RWPE2 (cell line): Measurements from ENCODE around the gene FAM222A.
A peak's percentile ranks its signal among the peaks of the same experiment; 100 is the strongest.

Experiments used
- ATAC-seq: fragments of 200-7000 bp; cut with Tn5 transposase; 3 replicates; pipeline ENCODE4 v1.9.1; 2021; ENCODE audit warnings: low read depth
- DNase-seq: peaks from one replicate; pipeline ENCODE4 v3.0.0-alpha.2; 2020; ENCODE audit warnings: low spot score
- H3K27ac ChIP-seq: fragments of 450-650 bp; 2 replicates; pipeline ENCODE4 v1.5.1; 2017; ENCODE audit warnings: mild to moderate bottlenecking; ENCODE audit not compliant: poor library complexity, severe bottlenecking
- H3K27me3 ChIP-seq: fragments of 250-450 bp; sonication (Bioruptor Pico); 2 replicates; pipeline ENCODE4 v1.5.1; 2021; ENCODE audit warnings: mild to moderate bottlenecking, moderate library complexity; ENCODE audit not compliant: insufficient read depth, poor library complexity, severe bottlenecking
- H3K36me3 ChIP-seq: fragments of 250-450 bp; sonication (Bioruptor Pico); 2 replicates; pipeline ENCODE4 v1.5.1; 2020; ENCODE audit warnings: low read depth, mild to moderate bottlenecking, moderate library complexity
- H3K4me1 ChIP-seq: fragments of 250-450 bp; sonication (Bioruptor Pico); 2 replicates; pipeline ENCODE4 v1.5.1; 2021; ENCODE audit warnings: mild to moderate bottlenecking, moderate library complexity; ENCODE audit not compliant: insufficient read depth, poor library complexity, severe bottlenecking
- H3K4me3 ChIP-seq: fragments of 250-450 bp; sonication (Bioruptor Pico); 2 replicates; pipeline ENCODE4 v1.5.1; 2021; ENCODE audit warnings: mild to moderate bottlenecking, moderate library complexity; ENCODE audit not compliant: severe bottlenecking
- H3K9me3 ChIP-seq: fragments of 250-450 bp; sonication (Bioruptor Pico); 2 replicates; pipeline ENCODE4 v1.5.1; 2021; ENCODE audit warnings: mild to moderate bottlenecking, moderate library complexity; ENCODE audit not compliant: severe bottlenecking
- TF ChIP-seq, protein P1 (sequence below): fragments of 450-650 bp; IDR thresholded peaks from one replicate; pipeline ENCODE4 v1.5.1; 2017; ENCODE audit warnings: mild to moderate bottlenecking, moderate library complexity; ENCODE audit not compliant: poor library complexity, severe bottlenecking

The FAM222A gene

DNA sequence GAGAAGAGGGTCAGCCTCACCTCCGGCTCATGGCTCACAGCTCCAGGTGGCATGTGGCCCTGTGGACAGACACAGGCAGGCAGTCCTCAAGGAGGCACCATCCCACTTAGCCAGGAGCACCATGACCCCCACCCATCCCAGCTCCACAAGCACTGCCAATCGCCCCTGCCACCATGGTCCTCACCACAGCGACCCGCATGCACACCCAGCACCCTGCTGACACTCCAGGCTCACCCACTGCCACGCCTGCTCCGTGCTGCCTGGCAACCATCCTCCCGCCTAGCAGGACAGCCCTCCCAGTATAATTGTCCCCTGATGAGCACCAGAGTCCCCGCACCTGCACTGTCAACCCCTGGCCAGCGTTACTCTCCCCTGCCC, 68.7 kb downstream of the FAM222A start:
- Histone ChIP-seq H3K9me3 (no peaks in the 10 kb centered on the region), H3K4me3 (no peak overlapping the region), H3K27me3 (no peaks in the 10 kb centered on the region), H3K4me1 (peaks cover 3% of the 10 kb centered on the region), H3K36me3 (no peaks in the 10 kb centered on the region), H3K27ac (no peak overlapping the region)
- ATAC-seq (0 out of 3 replicates have a peak, but pooled peaks have one; percentile 23), DNase-seq (peak; percentile 43)
- TF ChIP-seq, protein P1, sequence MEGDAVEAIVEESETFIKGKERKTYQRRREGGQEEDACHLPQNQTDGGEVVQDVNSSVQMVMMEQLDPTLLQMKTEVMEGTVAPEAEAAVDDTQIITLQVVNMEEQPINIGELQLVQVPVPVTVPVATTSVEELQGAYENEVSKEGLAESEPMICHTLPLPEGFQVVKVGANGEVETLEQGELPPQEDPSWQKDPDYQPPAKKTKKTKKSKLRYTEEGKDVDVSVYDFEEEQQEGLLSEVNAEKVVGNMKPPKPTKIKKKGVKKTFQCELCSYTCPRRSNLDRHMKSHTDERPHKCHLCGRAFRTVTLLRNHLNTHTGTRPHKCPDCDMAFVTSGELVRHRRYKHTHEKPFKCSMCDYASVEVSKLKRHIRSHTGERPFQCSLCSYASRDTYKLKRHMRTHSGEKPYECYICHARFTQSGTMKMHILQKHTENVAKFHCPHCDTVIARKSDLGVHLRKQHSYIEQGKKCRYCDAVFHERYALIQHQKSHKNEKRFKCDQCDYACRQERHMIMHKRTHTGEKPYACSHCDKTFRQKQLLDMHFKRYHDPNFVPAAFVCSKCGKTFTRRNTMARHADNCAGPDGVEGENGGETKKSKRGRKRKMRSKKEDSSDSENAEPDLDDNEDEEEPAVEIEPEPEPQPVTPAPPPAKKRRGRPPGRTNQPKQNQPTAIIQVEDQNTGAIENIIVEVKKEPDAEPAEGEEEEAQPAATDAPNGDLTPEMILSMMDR: no peak

DNA sequence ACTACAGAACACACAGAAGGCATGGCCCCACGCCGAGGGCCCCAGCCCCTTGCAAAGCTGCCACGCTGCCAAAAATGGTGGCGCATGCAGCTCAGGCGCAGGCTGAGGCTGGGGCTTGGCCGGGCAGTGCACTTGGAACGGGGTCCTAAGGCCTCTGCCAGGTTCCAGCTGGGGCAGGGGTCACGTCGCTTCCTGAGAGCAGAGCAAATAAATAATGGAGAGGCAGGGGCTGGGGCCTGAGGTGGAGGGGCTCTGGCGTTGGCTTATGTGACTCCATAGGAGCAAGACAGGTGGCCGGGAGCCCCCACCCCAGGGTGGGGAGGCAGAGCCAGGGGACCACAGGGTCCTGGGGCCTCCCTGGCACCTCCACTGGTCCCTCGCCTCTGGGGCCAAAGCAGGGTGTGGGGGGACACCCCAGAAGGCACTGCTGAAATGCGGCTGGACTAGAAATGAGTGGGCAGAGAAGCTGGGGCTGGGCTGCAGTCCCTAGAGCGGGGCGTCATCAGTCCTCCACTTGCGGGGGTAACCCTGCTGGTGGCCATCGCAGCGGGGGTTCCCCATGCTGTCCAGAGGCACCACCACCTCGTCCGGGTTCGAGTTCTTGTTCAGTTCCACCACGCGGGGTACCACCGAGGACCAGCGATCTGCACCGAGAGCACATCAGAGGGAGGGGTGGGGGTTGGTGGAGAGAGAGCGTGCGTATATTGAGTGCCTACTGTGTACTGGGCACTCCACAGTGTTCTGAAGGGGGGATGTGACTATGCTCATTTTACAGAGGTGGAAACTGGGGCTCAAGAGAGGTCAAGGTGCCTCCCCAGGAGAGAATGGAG, 69.7 kb downstream of the FAM222A start:
- TF ChIP-seq, protein P1: no peak
- Histone ChIP-seq H3K9me3 (no peaks in the 10 kb centered on the region), H3K27ac (no peak overlapping the region), H3K27me3 (no peaks in the 10 kb centered on the region), H3K36me3 (no peaks in the 10 kb centered on the region), H3K4me1 (no peaks in the 10 kb centered on the region), H3K4me3 (no peak overlapping the region)
- ATAC-seq: no peak
- DNase-seq: peak; percentile 57

DNA sequence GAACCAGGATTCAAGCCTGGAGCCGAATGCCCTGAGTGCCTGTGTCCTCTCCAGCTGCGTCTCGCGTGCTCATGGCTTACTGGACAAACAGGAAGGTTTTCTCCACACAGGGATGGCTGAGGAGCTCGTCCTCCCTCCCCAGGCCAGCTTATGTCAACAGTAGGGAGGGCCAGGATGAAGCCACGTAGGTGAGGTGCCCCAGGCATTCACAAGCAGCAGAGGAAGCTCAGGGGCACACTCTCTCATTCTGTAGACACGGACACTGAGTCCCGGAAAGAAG, 70.3 kb downstream of the FAM222A start:
- ATAC-seq: no peak
- H3K27ac ChIP-seq: no peak overlapping the region

DNA sequence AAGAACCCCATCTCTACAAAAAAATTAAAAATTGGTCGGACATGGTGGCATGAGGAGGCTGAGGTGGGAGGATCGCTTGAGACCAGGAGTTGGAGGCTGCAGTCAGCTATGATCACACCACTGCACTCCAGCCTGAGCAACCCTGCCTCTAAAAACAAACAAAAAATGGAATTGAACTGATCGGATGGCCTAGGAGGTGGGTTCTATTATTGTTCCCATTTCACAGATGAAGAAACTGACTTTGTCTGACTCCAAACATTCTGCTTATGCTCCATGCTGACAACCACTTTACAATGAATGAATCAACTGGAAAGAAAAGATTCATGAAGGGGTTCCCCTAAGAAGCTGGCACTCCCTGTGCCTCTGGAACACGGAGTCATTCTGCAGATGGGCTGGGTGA, 72.2 kb downstream of the FAM222A start:
- no peak for DNase-seq

More for the DNA sequence above, 70.3 kb downstream of the FAM222A start:
- Histone ChIP-seq H3K4me1 (no peaks in the 10 kb centered on the region), H3K4me3 (no peak overlapping the region), H3K9me3 (no peaks in the 10 kb centered on the region), H3K36me3 (no peaks in the 10 kb centered on the region), H3K27me3 (no peaks in the 10 kb centered on the region)
- TF ChIP-seq, protein P1: no peak
- DNase-seq: no peak

DNA sequence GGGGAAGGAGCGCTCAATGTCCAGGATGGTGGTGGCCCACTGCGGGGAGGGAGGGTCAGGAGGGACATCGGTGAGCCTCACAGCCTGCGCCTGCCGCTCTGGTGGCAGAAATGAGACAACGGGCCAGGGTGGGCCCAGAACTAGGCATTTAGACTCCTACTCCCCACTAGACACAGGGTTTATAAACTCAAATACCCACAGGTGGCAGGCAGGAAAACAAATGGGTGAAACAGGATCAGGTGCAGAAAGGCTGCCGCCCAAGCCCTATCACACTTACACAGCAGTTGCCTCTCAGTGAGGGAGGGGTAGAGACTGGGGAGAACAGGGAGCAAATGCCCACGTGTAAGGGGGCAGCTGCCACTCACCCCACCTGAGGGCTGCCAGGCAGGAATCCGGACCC, 73.2 kb downstream of the FAM222A start:
- ATAC-seq (no peak), DNase-seq (no peak)
- H3K36me3 ChIP-seq: no peaks in the 10 kb centered on the region
- H3K9me3 ChIP-seq: no peaks in the 10 kb centered on the region
- no peak overlapping the region for H3K4me3 ChIP-seq
- no peaks in the 10 kb centered on the region for H3K4me1 ChIP-seq
- TF ChIP-seq, protein P1: no peak
- no peak overlapping the region for H3K27ac ChIP-seq
- no peaks in the 10 kb centered on the region for H3K27me3 ChIP-seq

More for the DNA sequence above, 72.2 kb downstream of the FAM222A start:
- no peak for ATAC-seq
- H3K27me3 ChIP-seq: no peaks in the 10 kb centered on the region
- TF ChIP-seq, protein P1: no peak
- no peaks in the 10 kb centered on the region for H3K9me3 ChIP-seq
- no peak overlapping the region for H3K27ac ChIP-seq
- H3K4me3 ChIP-seq: no peak overlapping the region
- H3K36me3 ChIP-seq: no peaks in the 10 kb centered on the region
- H3K4me1 ChIP-seq: no peaks in the 10 kb centered on the region
